Keratinocyte (primary cell): ENCODE results near the gene USP49.

Experiments
- CTCF ChIP-seq, 3 experiments: IDR thresholded peaks in 1 of 3; conservative IDR thresholded peaks in 1 of 3; optimal IDR thresholded peaks in 1 of 3; 2 replicates in 2 of 3; 3 replicates in 1 of 3; pipeline versions ENCODE3 to v1.5.1; 2011; ENCODE audit warnings: low read length in 3 of 3, mild to moderate bottlenecking in 3 of 3, moderate library complexity in 2 of 3, control low read depth in 1 of 3, inconsistent platforms in 1 of 3; ENCODE audit not compliant: insufficient read depth in 2 of 3; ENCODE audit errors: extremely low read depth in 1 of 3
- EZH2 ChIP-seq: IDR thresholded peaks from one replicate; pipeline ENCODE4 v1.6.1; 2012; ENCODE audit warnings: inconsistent platforms, mild to moderate bottlenecking, low read length, moderate library complexity

GRCh38 chr6:41874741-41875140, 20.4 kb downstream of the USP49 start:
- TF ChIP-seq EZH2: no peak
- no peak for TF ChIP-seq CTCF (optimal IDR thresholded peaks at IDR 0.05 in 1 of 3, IDR thresholded peaks at IDR 0.05 in 1 of 3, conservative IDR thresholded peaks at IDR 0.05 in 1 of 3; ENCODE audit: extremely low read depth in 1 of 3, insufficient read depth in 2 of 3, low read length in 3 of 3)
